ENCODE results near the gene LTBP3.

DNA sequence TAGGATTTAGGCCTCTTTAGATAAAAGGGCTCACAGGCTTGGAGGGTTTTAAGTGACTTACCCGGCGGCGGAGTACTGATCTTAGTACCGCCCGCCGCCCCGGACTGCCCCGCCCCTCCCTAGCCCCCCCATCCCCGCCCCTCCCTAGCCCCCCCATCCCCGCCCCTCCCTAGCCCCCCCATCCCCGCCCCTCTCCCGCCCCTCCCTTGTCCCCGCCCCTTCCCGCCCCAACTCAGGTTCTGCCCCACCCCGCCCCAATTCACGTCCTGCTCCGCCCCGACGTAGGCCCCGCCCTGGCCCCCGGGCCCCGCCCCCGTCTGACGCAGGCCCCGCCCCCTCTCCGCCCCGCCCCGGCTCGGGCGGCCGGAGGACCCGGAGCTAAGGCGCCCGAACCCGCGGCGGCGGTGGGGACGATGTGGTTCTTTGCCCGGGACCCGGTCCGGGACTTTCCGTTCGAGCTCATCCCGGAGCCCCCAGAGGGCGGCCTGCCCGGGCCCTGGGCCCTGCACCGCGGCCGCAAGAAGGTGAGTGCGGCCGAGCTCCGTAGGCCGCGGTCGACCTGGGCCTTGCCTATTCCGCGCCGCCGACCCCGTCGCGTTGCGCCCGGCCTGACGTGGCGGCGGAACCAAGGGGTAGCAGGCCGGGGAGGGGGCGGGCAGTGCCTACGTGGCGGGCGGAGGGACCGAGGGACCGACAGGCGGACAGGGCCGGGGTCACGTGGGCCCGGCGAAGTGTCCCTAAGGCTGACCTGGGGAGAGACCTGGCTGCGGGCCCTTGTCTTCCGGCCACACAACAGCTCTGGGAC is 33.2 kb downstream of the LTBP3 start, which contains the start of gene SCYL1:
- TF ChIP-seq CTCF (IDR thresholded peaks at IDR 0.05; ENCODE audit: poor library complexity): no peak
- TF ChIP-seq EZH2 (IDR thresholded peaks at IDR 0.05; ENCODE audit: borderline replicate concordance): no peak
- no peak for TF ChIP-seq EZH2phosphoT487 (IDR thresholded peaks at IDR 0.05; ENCODE audit: low read depth, severe bottlenecking, unreplicated experiment)
